Measurements from ENCODE around the gene AP4B1.

AP4B1 gene

DNA sequence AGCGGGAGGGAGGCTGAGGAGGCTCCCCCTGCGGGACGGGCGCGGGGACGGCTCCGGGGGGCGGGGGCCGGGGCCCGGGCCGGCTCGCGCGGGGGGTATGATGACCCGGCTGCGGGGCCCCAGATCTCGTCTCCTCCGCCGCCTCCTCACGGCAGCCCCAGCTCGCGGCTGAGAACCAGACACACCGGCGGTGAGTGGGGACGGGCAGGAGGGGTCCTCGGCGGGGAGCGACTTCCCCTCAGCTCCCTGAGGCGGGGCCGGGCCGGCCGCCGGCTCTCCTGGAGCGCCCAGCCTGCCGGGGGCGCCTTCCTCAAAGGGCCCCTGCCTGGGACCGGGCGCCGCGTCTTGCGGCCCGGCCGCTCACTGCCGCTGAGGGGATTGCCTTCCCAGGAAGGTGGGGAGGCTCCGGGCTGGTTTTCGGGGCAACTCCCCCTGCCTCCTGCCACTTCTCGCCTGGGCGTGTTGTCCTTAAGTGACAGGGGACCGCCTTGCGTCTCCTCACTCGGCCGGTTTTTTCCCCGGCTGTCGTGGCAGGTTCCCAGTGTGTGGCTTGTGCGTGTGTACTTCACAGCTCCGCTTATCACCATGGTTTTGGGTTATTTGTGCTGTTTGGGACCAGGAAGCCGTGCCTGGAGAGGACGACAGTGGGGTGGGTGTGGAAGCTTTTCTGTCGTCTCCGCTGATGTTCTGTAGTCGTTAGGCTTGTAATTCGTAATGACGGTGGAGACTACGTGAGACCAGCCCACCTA, 25.3 kb upstream of the AP4B1 start:
- peak; percentile 51 for DNase-seq (ENCODE audit: low read depth)
- TF ChIP-seq, protein P1, sequence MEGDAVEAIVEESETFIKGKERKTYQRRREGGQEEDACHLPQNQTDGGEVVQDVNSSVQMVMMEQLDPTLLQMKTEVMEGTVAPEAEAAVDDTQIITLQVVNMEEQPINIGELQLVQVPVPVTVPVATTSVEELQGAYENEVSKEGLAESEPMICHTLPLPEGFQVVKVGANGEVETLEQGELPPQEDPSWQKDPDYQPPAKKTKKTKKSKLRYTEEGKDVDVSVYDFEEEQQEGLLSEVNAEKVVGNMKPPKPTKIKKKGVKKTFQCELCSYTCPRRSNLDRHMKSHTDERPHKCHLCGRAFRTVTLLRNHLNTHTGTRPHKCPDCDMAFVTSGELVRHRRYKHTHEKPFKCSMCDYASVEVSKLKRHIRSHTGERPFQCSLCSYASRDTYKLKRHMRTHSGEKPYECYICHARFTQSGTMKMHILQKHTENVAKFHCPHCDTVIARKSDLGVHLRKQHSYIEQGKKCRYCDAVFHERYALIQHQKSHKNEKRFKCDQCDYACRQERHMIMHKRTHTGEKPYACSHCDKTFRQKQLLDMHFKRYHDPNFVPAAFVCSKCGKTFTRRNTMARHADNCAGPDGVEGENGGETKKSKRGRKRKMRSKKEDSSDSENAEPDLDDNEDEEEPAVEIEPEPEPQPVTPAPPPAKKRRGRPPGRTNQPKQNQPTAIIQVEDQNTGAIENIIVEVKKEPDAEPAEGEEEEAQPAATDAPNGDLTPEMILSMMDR (conservative IDR thresholded peaks at IDR 0.05; ENCODE audit: low read length) = no peak
- H3K4me3 ChIP-seq (ENCODE audit: low read length) = peak overlapping the region; percentile 93

DNA sequence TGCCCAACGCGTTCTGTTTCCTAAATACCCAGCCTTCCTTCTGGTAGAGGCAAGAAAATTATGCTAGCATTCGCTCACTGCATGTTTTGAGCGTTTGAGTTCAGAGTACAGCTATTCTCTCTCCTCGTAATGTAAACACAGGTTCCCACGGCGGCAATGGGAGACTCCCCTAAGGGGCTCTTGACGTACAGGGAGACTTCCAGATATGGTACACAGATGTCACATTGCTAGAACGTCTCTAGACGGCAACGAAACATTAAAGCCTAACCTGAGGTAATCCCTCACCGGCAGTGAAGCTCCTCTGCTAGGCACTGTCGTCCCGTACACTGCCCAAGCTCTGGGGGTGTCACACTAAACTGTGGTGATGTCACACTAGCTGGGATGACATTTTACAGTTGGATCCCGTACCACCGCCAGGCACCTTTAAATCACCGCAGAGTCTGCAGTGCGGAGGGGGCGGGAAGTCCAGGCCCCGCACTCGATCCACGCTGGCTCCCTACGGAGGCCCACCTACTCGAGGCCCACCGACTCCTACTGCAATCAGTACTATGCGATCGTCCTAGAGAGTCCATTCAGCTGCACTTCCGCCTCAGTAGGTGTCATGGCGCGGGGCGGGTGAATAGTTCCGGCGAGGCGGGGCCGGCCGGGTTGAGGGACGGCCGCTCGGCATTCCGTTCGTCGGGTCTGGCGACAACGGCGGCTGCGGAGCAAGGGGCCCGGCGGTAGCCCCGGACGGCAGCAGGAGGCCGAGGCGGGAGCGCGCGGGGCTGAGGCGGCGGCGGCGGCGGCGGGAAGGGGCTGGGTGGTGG, 24.5 kb upstream of the AP4B1 start, which contains the start of gene HIPK1:
Gene HIPK1 (plus strand): TSS at position 384 of the 809 bp plus-strand sequence.
- peak within 1 kb of the TSS; percentile 93 for H3K4me3 ChIP-seq (ENCODE audit: low read length)
- TF ChIP-seq, protein P1 (conservative IDR thresholded peaks at IDR 0.05; ENCODE audit: low read length) = no peak
- DNase-seq (ENCODE audit: low read depth) = peak; percentile 87

DNA sequence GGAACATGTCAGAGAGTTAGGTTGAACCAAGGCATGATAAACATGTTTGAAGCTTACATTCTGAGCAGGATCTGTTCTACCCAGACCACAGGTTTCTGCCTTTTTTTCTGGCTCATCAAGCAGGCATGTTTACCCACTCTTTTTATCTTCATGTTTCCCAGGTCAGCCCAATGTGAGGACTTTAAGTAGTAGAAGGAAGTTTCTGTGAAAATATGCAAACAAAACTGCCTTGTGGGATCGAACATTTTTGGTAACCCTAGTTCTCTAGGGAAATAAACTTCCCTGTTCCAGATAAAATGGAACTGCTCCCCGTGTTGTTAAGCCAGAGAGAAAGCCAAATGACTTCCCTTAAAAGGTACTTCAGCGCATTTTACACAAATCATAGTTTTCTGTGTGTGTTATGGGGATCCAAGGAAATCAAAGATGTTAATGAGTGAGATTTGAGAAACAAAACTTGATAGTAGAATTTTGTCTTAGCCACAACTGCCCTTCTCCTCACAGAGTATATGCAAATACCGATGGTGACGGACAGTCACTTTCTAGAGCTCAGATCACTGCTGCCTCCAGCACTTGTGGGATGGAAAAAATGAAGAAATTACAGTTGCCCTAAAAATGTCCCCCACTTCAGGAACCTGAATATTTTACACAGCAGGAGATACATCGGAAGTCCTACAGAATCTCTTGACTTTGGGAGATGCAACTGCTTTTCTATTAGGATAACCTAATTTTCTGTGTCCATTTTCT, 23.8 kb upstream of the AP4B1 start:
- H3K4me3 ChIP-seq (ENCODE audit: low read length) = peak overlapping the region; percentile 85
- peak; percentile 59 for DNase-seq (ENCODE audit: low read depth)
- TF ChIP-seq, protein P1 (conservative IDR thresholded peaks at IDR 0.05; ENCODE audit: low read length) = no peak

DNA sequence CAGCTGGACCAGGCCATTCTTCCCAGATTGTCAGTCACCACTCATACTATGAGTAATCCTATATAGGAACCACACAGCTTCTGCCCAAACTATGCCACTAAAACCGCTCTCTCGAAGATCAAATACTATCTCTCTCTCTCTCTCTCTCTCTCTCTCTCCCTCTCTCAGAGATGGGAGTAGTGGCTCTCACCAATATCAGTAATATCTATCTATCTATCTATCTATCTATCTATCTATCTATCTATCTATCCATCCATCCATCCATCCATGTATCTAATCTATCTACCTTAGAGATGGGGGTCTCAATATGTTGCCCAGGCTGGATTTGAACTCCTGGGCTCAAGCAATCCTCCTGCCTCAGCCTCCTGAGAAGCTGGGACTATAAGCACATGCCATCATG, 19.9 kb upstream of the AP4B1 start:
- TF ChIP-seq, protein P1 (conservative IDR thresholded peaks at IDR 0.05; ENCODE audit: low read length) = no peak
- no peak for DNase-seq (ENCODE audit: low read depth)

DNA sequence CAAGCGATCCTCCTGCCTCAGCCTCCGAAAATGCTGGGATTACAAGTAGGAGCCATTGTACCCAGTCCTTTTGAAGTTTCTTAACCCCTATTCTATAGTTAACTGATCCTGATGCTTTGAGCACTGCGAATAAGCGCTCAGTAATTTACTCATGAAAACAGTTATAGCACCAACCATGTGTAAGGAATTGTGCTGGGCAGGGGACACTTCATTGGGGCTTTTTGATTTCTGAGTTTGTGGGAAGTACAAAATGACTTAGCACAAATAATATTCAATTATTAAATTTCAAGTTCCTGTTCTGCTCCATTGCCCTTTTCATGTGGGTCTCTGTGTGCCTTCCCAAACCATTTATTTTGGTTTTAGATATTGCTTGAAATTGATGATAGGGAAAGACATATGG, 18.4 kb upstream of the AP4B1 start:
- TF ChIP-seq, protein P1 (conservative IDR thresholded peaks at IDR 0.05; ENCODE audit: low read length) = no peak

More for the DNA sequence above, 19.9 kb upstream of the AP4B1 start:
- H3K4me3 ChIP-seq (ENCODE audit: low read length) = no peak overlapping the region

DNA sequence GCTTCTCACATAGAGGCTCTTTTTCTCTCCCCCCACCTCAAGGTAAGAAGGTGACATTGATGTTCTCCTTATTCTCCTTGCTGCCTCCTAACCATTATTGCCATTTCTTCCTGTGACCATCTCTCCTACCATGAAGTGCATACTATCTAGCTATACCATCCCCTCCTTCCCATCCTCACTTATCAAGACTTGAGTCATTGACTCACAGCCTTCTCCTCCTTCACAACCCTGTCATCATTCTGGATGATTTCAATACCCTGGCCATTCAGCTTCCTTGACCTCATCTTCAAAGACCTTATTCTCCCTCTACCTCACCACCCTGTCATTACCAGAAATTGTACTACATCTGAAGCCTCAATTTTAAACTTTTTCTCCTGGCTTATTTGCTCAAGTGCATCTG, 13.6 kb upstream of the AP4B1 start:
- TF ChIP-seq, protein P1 (conservative IDR thresholded peaks at IDR 0.05; ENCODE audit: low read length) = no peak
- H3K4me3 ChIP-seq (ENCODE audit: low read length) = no peak overlapping the region

More for the DNA sequence above, 18.4 kb upstream of the AP4B1 start:
- DNase-seq (ENCODE audit: low read depth) = no peak
- H3K4me3 ChIP-seq (ENCODE audit: low read length) = no peak overlapping the region

More for the DNA sequence above, 13.6 kb upstream of the AP4B1 start:
- no peak for DNase-seq (ENCODE audit: low read depth)
